PC-9 (cell line): Measurements from ENCODE around the gene ADIG. TPM values are rescaled to one million over a fixed set of nuclear protein-coding genes. Genes with fewer than 3 reads are reported as not detected.

Experiments used
- BruUV-seq: library from RNA; stranded (reverse); fragments of 400-500 nt; replicated peaks from 2 replicates; lab custom pipeline; 2021; lab: Mats Ljungman, UMichigan
- CTCF ChIA-PET: fragments of 300-600 bp; sonication (Branson Sonifier 250); formaldehyde crosslinking; loops from one replicate; lab custom pipeline; 2022; ENCODE audit warnings: antibody characterized with exemption; lab: Charles Lee
- POLR2A ChIA-PET: fragments of 300-600 bp; sonication (Branson Sonifier 250); formaldehyde crosslinking; loops from one replicate; lab custom pipeline; 2022; ENCODE audit warnings: antibody characterized with exemption; ENCODE audit not compliant: unreplicated experiment; lab: Charles Lee
- DNase-seq, 2 experiments: peaks; one replicate each; pipeline versions ENCODE4 v3.0.0 to v3.0.0-alpha.2; 2015 to 2022; ENCODE audit warnings: mixed read lengths in 1 of 2
- H2AFZ ChIP-seq: fragments of 200-600 bp; sonication (generic); 2 replicates; pipeline ENCODE4 v1.8.1; 2017; ENCODE audit warnings: antibody characterized with exemption
- H3F3A ChIP-seq: fragments of 200-600 bp; sonication (generic); 2 replicates; pipeline ENCODE4 v1.8.1; 2017; ENCODE audit warnings: antibody characterized with exemption, mild to moderate bottlenecking, low read depth; ENCODE audit not compliant: insufficient read depth
- H3K27ac ChIP-seq: fragments of 200-600 bp; sonication (generic); 2 replicates; pipeline ENCODE4 v1.6.1; 2016; ENCODE audit warnings: mixed run types
- H3K27me3 ChIP-seq: fragments of 200-600 bp; sonication (generic); 2 replicates; pipeline ENCODE4 v1.6.1; 2016; ENCODE audit warnings: low read depth, mixed run types; ENCODE audit not compliant: insufficient read depth
- H3K36me3 ChIP-seq: fragments of 200-600 bp; sonication (generic); 2 replicates; pipeline ENCODE4 v1.6.1; 2016; ENCODE audit warnings: low read depth, mixed run types
- H3K4me1 ChIP-seq: fragments of 200-600 bp; sonication (generic); replicated peaks from 2 replicates; pipeline ENCODE4 v1.6.1; 2016; ENCODE audit warnings: mixed run types; ENCODE audit not compliant: insufficient read depth
- H3K4me2 ChIP-seq: fragments of 200-600 bp; sonication (generic); 2 replicates; pipeline ENCODE4 v1.6.1; 2017; ENCODE audit warnings: mixed run types
- H3K4me3 ChIP-seq: fragments of 200-600 bp; sonication (generic); 2 replicates; pipeline ENCODE4 v1.6.1; 2016; ENCODE audit warnings: mixed run types
- H3K79me2 ChIP-seq: fragments of 200-600 bp; sonication (generic); 2 replicates; pipeline ENCODE4 v1.6.1; 2017; ENCODE audit warnings: low read depth, mixed run types
- H3K9me2 ChIP-seq: fragments of 200-600 bp; sonication (generic); 2 replicates; pipeline ENCODE4 v1.8.1; 2017; ENCODE audit warnings: mild to moderate bottlenecking; ENCODE audit not compliant: insufficient read depth
- H3K9me3 ChIP-seq: fragments of 200-600 bp; sonication (generic); 2 replicates; pipeline ENCODE4 v1.8.1; 2016; ENCODE audit warnings: low read depth; ENCODE audit not compliant: insufficient read depth
- H4K20me1 ChIP-seq: fragments of 200-600 bp; sonication (generic); 2 replicates; pipeline ENCODE4 v1.8.1; 2017; ENCODE audit not compliant: insufficient read depth
- CTCF ChIP-seq: fragments of 200-600 bp; sonication (generic); conservative IDR thresholded peaks from 2 replicates; pipeline ENCODE4 v1.6.1; 2017; ENCODE audit warnings: mixed run types, antibody characterized with exemption, mild to moderate bottlenecking, moderate library complexity
- EZH2 ChIP-seq: fragments of 200-600 bp; sonication (generic); IDR thresholded peaks from 2 replicates; pipeline ENCODE4 v1.8.0; 2017; ENCODE audit warnings: antibody characterized with exemption, low read depth
- intact Hi-C: fragments of 100-400 bp; cut with micrococcal nuclease; formaldehyde crosslinking; loops from one replicate; pipeline ENCODE4 v1.10.0; 2022; ENCODE audit not compliant: unreplicated experiment
- total RNA-seq: library from RNA; stranded (reverse); gene quantifications from 2 replicates; pipeline ENCODE4 v1.2.3, GENCODE V29; 2021

Gene ADIG
- total RNA-seq, 1 experiment from 2014 or later, result not detected

GRCh38 chr20:38601216-38602184, 20.5 kb downstream of the ADIG start, which contains the start of gene ARHGAP40:
Gene ARHGAP40, plus strand, starts transcription at chr20:38601809.
- no TSS peak for BruUV-seq
- Histone ChIP-seq H3K79me2 (no peaks in the 10 kb centered on the region), H3K4me2 (peak within 1 kb of the TSS; percentile 55), H3K9me2 (no peaks in the 10 kb centered on the region), H3K36me3 (no peaks in the 10 kb centered on the region), H3K27ac (no peak within 1 kb of the TSS), H4K20me1 (no peaks in the 10 kb centered on the region), H2AFZ (peak within 1 kb of the TSS; percentile 46), H3K4me3 (peak within 1 kb of the TSS; percentile 44; the same call in 1 of the 2 replicates), H3F3A (peaks cover 32% of the 10 kb centered on the region), H3K9me3 (no peaks in the 10 kb centered on the region), H3K27me3 (no peaks in the 10 kb centered on the region), H3K4me1 (peaks cover 66% of the 10 kb centered on the region)
- DNase-seq, result peak; percentile 44 to 67
- POLR2A ChIA-PET, result no interaction called here
- TF ChIP-seq EZH2 (no peak), CTCF (peak; percentile 30; the same call in 1 of the 2 replicates)
- CTCF ChIA-PET, result no interaction called here
- intact Hi-C loops, result no loop called here

- H2AFZ ChIP-seq, result peak overlapping the region; percentile 46
- H3K27ac ChIP-seq, result no peak overlapping the region
- TF ChIP-seq CTCF (no peak), EZH2 (no peak)
- peak in 1 of 2 experiments; percentile 25 for DNase-seq
- H3K79me2 ChIP-seq, result no peaks in the 10 kb centered on the region
- H3K9me3 ChIP-seq, result no peaks in the 10 kb centered on the region
- H3K36me3 ChIP-seq, result no peaks in the 10 kb centered on the region
- peaks cover 32% of the 10 kb centered on the region for H3F3A ChIP-seq
- POLR2A ChIA-PET, result no interaction called here
- BruUV-seq, result no TSS peak
- H3K4me2 ChIP-seq, result peak overlapping the region; percentile 55
- no peaks in the 10 kb centered on the region for H3K27me3 ChIP-seq
- CTCF ChIA-PET, result no interaction called here
- peak overlapping the region; percentile 44; the same call in 1 of the 2 replicates for H3K4me3 ChIP-seq
- intact Hi-C loops, result no loop called here
- H4K20me1 ChIP-seq, result no peaks in the 10 kb centered on the region
- H3K4me1 ChIP-seq, result peaks cover 66% of the 10 kb centered on the region
- no peaks in the 10 kb centered on the region for H3K9me2 ChIP-seq
Observed at GRCh38 chr20:38602185-38602581, 21.2 kb downstream of the ADIG start.

- no peak for TF ChIP-seq CTCF
- no peak for TF ChIP-seq EZH2
- no peak overlapping the region; the same call in 1 of the 2 replicates for H3K4me2 ChIP-seq
- no peak overlapping the region for H3K27ac ChIP-seq
- no peaks in the 10 kb centered on the region for H3K27me3 ChIP-seq
- peaks cover 66% of the 10 kb centered on the region for H3K4me1 ChIP-seq
- H3K9me3 ChIP-seq, result no peaks in the 10 kb centered on the region
- POLR2A ChIA-PET, result interaction anchor here (0.6 kb wide), 1 partner anchor 54 kb away, joined by 4 read pairs; no protein-coding TSS in a partner anchor
- no TSS peak for BruUV-seq
- no peaks in the 10 kb centered on the region for H4K20me1 ChIP-seq
- no peak overlapping the region for H2AFZ ChIP-seq
- H3K4me3 ChIP-seq, result no peak overlapping the region
- no peaks in the 10 kb centered on the region for H3K36me3 ChIP-seq
- no peaks in the 10 kb centered on the region for H3K9me2 ChIP-seq
- CTCF ChIA-PET, result interaction anchor here (0.6 kb wide), 1 partner anchor 172 kb away, joined by 3 read pairs; no protein-coding TSS in a partner anchor
- no peak for DNase-seq
- peaks cover 32% of the 10 kb centered on the region for H3F3A ChIP-seq
- intact Hi-C loops, result no loop called here
- H3K79me2 ChIP-seq, result no peaks in the 10 kb centered on the region
Observed at GRCh38 chr20:38603286-38603685, 22.3 kb downstream of the ADIG start.
